ENCODE data around the gene CHST2. TPM values are rescaled to one million over a fixed set of nuclear protein-coding genes. Genes with fewer than 3 reads are reported as not detected.

Gene CHST2
- total and polyA plus RNA-seq, 2 donors (not counting 3 experiments of a cell fraction or from before 2014, with no cell fraction given), result 4.3 to 6.5 TPM

GRCh38 chr3:143088835-143089234, 30.7 kb upstream of the CHST2 start:
- ChIA-PET CTCF (interaction anchor here (1.2 kb wide), 1 partner anchor 586 kb away, joined by 3 read pairs; no protein-coding TSS in a partner anchor), POLR2A (no interaction called here)
- no peak overlapping the region for H3K4me3 ChIP-seq (replicated peaks in 1 of 3; ENCODE audit: insufficient read depth in 1 of 3, low read depth in 1 of 3, low read length in 3 of 3)
- no peak for TF ChIP-seq POLR2A (IDR thresholded peaks at IDR 0.05; ENCODE audit: low read depth, low read length)
- TF ChIP-seq JUN (IDR thresholded peaks at IDR 0.05; ENCODE audit: borderline replicate concordance, insufficient read depth, insufficient read length, low read depth), result no peak
- no peak for TF ChIP-seq FOS (IDR thresholded peaks at IDR 0.05; ENCODE audit: borderline replicate concordance, insufficient read depth, low read length)
- TF ChIP-seq MYC (IDR thresholded peaks at IDR 0.05; ENCODE audit: low read depth, low read length), result no peak
- TF ChIP-seq GATA2 (IDR thresholded peaks at IDR 0.05; ENCODE audit: insufficient read depth, insufficient read length, low read depth, low read length), result no peak
- no peak for TF ChIP-seq EZH2 (IDR thresholded peaks at IDR 0.05; ENCODE audit: borderline replicate concordance, low read depth, low read length, severe bottlenecking)
- TF ChIP-seq MAX (IDR thresholded peaks at IDR 0.05; ENCODE audit: insufficient read depth, insufficient read length), result no peak
- TF ChIP-seq CTCF (IDR thresholded peaks at IDR 0.05; ENCODE audit: extremely low read depth in 1 of 2, insufficient read depth in 1 of 2, low read depth in 1 of 2, low read length in 2 of 2), result no peak
- TF ChIP-seq POLR2AphosphoS5 (IDR thresholded peaks at IDR 0.05; ENCODE audit: insufficient read depth, low read depth, low read length), result no peak
- no peaks in the 10 kb centered on the region for H3K36me3 ChIP-seq (ENCODE audit: control insufficient read depth in 2 of 2, extremely low read depth in 1 of 2, insufficient read depth in 2 of 2, low read length in 2 of 2)
- H4K20me1 ChIP-seq (replicated peaks; ENCODE audit: control insufficient read depth, extremely low read depth, insufficient read depth, low read length), result no peaks in the 10 kb centered on the region
- no peak overlapping the region for H3K4me2 ChIP-seq (ENCODE audit: insufficient read depth, low read length)
- FAIRE-seq, result no peak
- H3K4me1 ChIP-seq (ENCODE audit: control insufficient read depth, extremely low read depth, insufficient read depth, low read length), result peaks cover 3% of the 10 kb centered on the region
- no peak for DNase-seq (ENCODE audit: low read depth, low spot score)
- no TSS peak for BruUV-seq (replicated peaks)
- H2AFZ ChIP-seq (ENCODE audit: low read depth, low read length), result no peak overlapping the region
- dilution Hi-C loops (cut with MboI; ENCODE audit: extremely low pct_ligation_motif_present, low sequenced_read_pairs), result no loop called here
- H3K27ac ChIP-seq (ENCODE audit: insufficient read depth, low read depth, low read length), result no peak overlapping the region
- no peaks in the 10 kb centered on the region for H3K27me3 ChIP-seq (ENCODE audit: control insufficient read depth in 2 of 2, insufficient read depth in 2 of 2, low read length in 2 of 2)
- H3K9me3 ChIP-seq (replicated peaks; ENCODE audit: control insufficient read depth, insufficient read depth, low read length), result no peaks in the 10 kb centered on the region
- no peaks in the 10 kb centered on the region for H3K79me2 ChIP-seq (ENCODE audit: control insufficient read depth, insufficient read depth, low read length)
- H3K9me1 ChIP-seq (replicated peaks; ENCODE audit: control insufficient read depth, extremely low read depth, insufficient read depth, low read length), result no peaks in the 10 kb centered on the region
- H3K9ac ChIP-seq (replicated peaks; ENCODE audit: extremely low read depth, insufficient read depth, low read length), result no peak overlapping the region
- intact Hi-C loops (cut with micrococcal nuclease), result no loop called here

Measured in endothelial cell of umbilical vein (primary cell).